HG03139 (cell line): ENCODE measurements around the gene HDGFL2.

Source experiments
- ATAC-seq: cut with Tn5 transposase; IDR thresholded peaks from one replicate; pipeline ENCODE4 v1.9.1; 2021; ENCODE audit not compliant: unreplicated experiment

HDGFL2 gene

GRCh38 chr19:4444765-4445741 is 27.0 kb upstream of the HDGFL2 start:
- ATAC-seq = no peak

- no peak for ATAC-seq
These were observed 26.0 kb upstream of the HDGFL2 start for GRCh38 chr19:4445963-4446703.

GRCh38 chr19:4446704-4447200 is 25.3 kb upstream of the HDGFL2 start:
- no peak for ATAC-seq

GRCh38 chr19:4447327-4448146 is 24.6 kb upstream of the HDGFL2 start:
- ATAC-seq = no peak

GRCh38 chr19:4448147-4448985 is 23.7 kb upstream of the HDGFL2 start:
- no peak for ATAC-seq

- no peak for ATAC-seq
These were observed 23.0 kb upstream of the HDGFL2 start for GRCh38 chr19:4449022-4449638.

- ATAC-seq = no peak
These were observed 22.5 kb upstream of the HDGFL2 start for GRCh38 chr19:4449639-4450028.

- no peak for ATAC-seq
These were observed 19.7 kb upstream of the HDGFL2 start for GRCh38 chr19:4452230-4452990.

- ATAC-seq = no peak
These were observed 18.6 kb upstream of the HDGFL2 start for GRCh38 chr19:4453232-4454179.

GRCh38 chr19:4454747-4455718 is 17.1 kb upstream of the HDGFL2 start:
- no peak for ATAC-seq

- no peak for ATAC-seq
These were observed 16.2 kb upstream of the HDGFL2 start for GRCh38 chr19:4455719-4456475.

- no peak for ATAC-seq
These were observed 15.6 kb upstream of the HDGFL2 start for GRCh38 chr19:4456476-4456842.

- peak; percentile 11 for ATAC-seq
These were observed 15.0 kb upstream of the HDGFL2 start for GRCh38 chr19:4456843-4457653.

- peak; percentile 73 for ATAC-seq
These were observed 14.3 kb upstream of the HDGFL2 start, which contains the start of gene UBXN6 for GRCh38 chr19:4457654-4458395. Gene UBXN6 (minus strand): TSS chr19:4457794. CDS start chr19:4457697, 97 bp downstream.
